Glutamatergic neuron (in vitro differentiated cells): Measurements from ENCODE around the gene SLC16A6. TPM values are rescaled to one million over a fixed set of nuclear protein-coding genes. Genes with fewer than 3 reads are reported as not detected.
"Not testable (repeated sequence)": the region's sequence is repeated elsewhere in the genome, so short reads cannot be mapped to it uniquely, and the experiment has no call there.

Source experiments
- DNase-seq: peaks from one replicate; pipeline ENCODE4 v3.0.0; 2022
- H3K27ac Mint-ChIP-seq: one replicate; pipeline ENCODE4 v1.8.0; 2020; ENCODE audit warnings: mild to moderate bottlenecking, mixed read lengths, inconsistent platforms; ENCODE audit not compliant: unreplicated experiment
- H3K27me3 Mint-ChIP-seq: one replicate; pipeline ENCODE4 v1.8.0; 2020; ENCODE audit warnings: mild to moderate bottlenecking, moderate library complexity, mixed read lengths, inconsistent platforms; ENCODE audit not compliant: unreplicated experiment
- H3K36me3 Mint-ChIP-seq: one replicate; pipeline ENCODE4 v1.8.0; 2020; ENCODE audit warnings: mild to moderate bottlenecking, mixed read lengths, inconsistent platforms; ENCODE audit not compliant: unreplicated experiment
- H3K4me1 Mint-ChIP-seq: one replicate; pipeline ENCODE4 v1.8.0; 2020; ENCODE audit warnings: mild to moderate bottlenecking, low read depth, mixed read lengths, inconsistent platforms; ENCODE audit not compliant: unreplicated experiment
- H3K4me3 Mint-ChIP-seq: one replicate; pipeline ENCODE4 v1.8.0; 2020; ENCODE audit warnings: mild to moderate bottlenecking, mixed read lengths, inconsistent platforms; ENCODE audit not compliant: unreplicated experiment
- H3K9me3 Mint-ChIP-seq: one replicate; pipeline ENCODE4 v1.8.0; 2020; ENCODE audit warnings: mild to moderate bottlenecking, moderate library complexity, mixed read lengths, inconsistent platforms; ENCODE audit not compliant: unreplicated experiment
- CTCF ChIP-seq: fragments of 200-600 bp; sonication (generic); IDR thresholded peaks from one replicate; pipeline ENCODE4 v1.5.0; 2021; ENCODE audit not compliant: partially characterized antibody, unreplicated experiment
- total RNA-seq: library from RNA; stranded (reverse); fragmentation: NEBNext Ultra II Directional; extraction: Animal tissue kit (Norgen Biotek cat#: 25700); gene quantifications from one replicate; pipeline ENCODE4 v1.2.1, GENCODE V29; 2021; ENCODE audit not compliant: unreplicated experiment

SLC16A6 gene
- total RNA-seq, 1 donor from 2014 or later = 0.25 TPM

GRCh38 chr17:68238871-68239253, 52.1 kb downstream of the SLC16A6 start:
- Mint-ChIP-seq H3K4me3 (no peak overlapping the region), H3K4me1 (peaks cover 4% of the 10 kb centered on the region), H3K27ac (no peak overlapping the region), H3K36me3 (no peaks in the 10 kb centered on the region), H3K9me3 (no peaks in the 10 kb centered on the region), H3K27me3 (peaks cover 1% of the 10 kb centered on the region)
- DNase-seq = no peak
- TF ChIP-seq CTCF = no peak

DNA sequence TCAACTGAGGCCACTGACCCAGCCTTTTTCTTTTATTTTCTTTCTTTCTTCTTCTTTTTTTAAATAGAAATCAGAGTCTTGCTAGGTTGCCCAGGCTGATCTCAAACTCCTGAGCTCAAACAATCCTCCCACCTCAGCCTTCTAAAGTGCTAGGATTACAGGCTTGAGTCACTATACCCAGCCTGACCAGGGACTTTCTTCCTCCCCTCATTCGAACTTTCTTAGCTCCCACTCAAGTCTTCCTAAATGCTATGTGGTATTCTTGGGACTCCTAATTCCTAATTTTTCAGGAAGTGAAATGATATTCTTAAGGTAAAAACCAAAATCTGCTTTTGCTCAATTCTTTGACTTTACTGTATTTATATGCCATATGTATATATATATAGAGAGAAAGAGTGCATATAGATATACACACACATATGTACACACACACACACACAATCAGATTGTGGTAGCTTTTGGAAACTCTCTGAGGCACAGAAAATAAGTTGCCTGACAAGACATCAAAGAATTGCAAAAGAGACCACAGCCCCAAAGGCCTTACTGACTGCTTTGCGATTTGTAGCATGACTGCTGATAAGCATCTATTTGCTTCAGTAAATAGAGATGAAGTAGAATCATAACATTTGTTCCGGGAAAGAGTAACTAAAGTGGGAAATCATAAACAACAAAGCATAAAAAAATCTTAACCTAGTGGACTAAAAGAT, 52.6 kb downstream of the SLC16A6 start:
- H3K36me3 Mint-ChIP-seq = no peaks in the 10 kb centered on the region
- TF ChIP-seq CTCF = no peak
- H3K4me1 Mint-ChIP-seq = peaks cover 4% of the 10 kb centered on the region
- no peak for DNase-seq
- no peak overlapping the region for H3K27ac Mint-ChIP-seq
- peaks cover 1% of the 10 kb centered on the region for H3K27me3 Mint-ChIP-seq
- no peak overlapping the region for H3K4me3 Mint-ChIP-seq
- no peaks in the 10 kb centered on the region for H3K9me3 Mint-ChIP-seq

- H3K27me3 Mint-ChIP-seq, DNase-seq, H3K4me3 Mint-ChIP-seq, H3K27ac Mint-ChIP-seq, H3K4me1 Mint-ChIP-seq, H3K9me3 Mint-ChIP-seq, H3K36me3 Mint-ChIP-seq: not testable (repeated sequence)
These were observed 53.4 kb downstream of the SLC16A6 start for GRCh38 chr17:68237369-68238163.

- not testable (repeated sequence) for H3K4me3 Mint-ChIP-seq, H3K27me3 Mint-ChIP-seq, DNase-seq, H3K36me3 Mint-ChIP-seq, H3K9me3 Mint-ChIP-seq, H3K4me1 Mint-ChIP-seq, H3K27ac Mint-ChIP-seq
These were observed 55.6 kb downstream of the SLC16A6 start for GRCh38 chr17:68235336-68235791.

- H3K9me3 Mint-ChIP-seq, H3K27ac Mint-ChIP-seq, H3K4me3 Mint-ChIP-seq, H3K36me3 Mint-ChIP-seq, H3K4me1 Mint-ChIP-seq, DNase-seq, H3K27me3 Mint-ChIP-seq: not testable (repeated sequence)
These were observed 56.1 kb downstream of the SLC16A6 start for GRCh38 chr17:68234726-68235335.

GRCh38 chr17:68232741-68233140, 58.2 kb downstream of the SLC16A6 start:
- not testable (repeated sequence) for H3K27ac Mint-ChIP-seq, H3K9me3 Mint-ChIP-seq

More at GRCh38 chr17:68232741-68233140, 58.2 kb downstream of the SLC16A6 start:
- H3K27me3 Mint-ChIP-seq, DNase-seq, H3K4me1 Mint-ChIP-seq, H3K36me3 Mint-ChIP-seq, H3K4me3 Mint-ChIP-seq: not testable (repeated sequence)
